GM12878 (cell line): Measurements from ENCODE around the gene ATF2. TPM values are rescaled to one million over a fixed set of nuclear protein-coding genes. Genes with fewer than 3 reads are reported as not detected.
A peak's percentile ranks its signal among the peaks of the same experiment; 100 is the strongest.
"Not testable (repeated sequence)": the region's sequence is repeated elsewhere in the genome, so short reads cannot be mapped to it uniquely, and the experiment has no call there.

ENCODE experiments used
- ATAC-seq: fragments of 200-7000 bp; cut with Tn5 transposase; 3 replicates; pipeline ENCODE4 v1.9.1; 2020; ENCODE audit warnings: mild to moderate bottlenecking, moderate library complexity
- BruUV-seq: library from RNA; stranded (reverse); fragments of 400-500 nt; replicated peaks from 2 replicates; lab custom pipeline; 2021; lab: Mats Ljungman, UMichigan
- CTCF ChIA-PET: fragments of 300-600 bp; sonication (Branson Sonifier 250); formaldehyde crosslinking; extraction: SDS; loops from one replicate; lab custom pipeline; 2021; ENCODE audit warnings: inconsistent platforms; lab: Yijun Ruan, JAX
- POLR2A ChIA-PET: fragments of 350-600 bp; formaldehyde crosslinking; extraction: SDS; loops from one replicate; lab custom pipeline; 2021; ENCODE audit warnings: inconsistent platforms; lab: Charles Lee
- RAD21 ChIA-PET: fragments of 300-600 bp; sonication (Branson Sonifier 250); formaldehyde crosslinking; loops from one replicate; lab custom pipeline; 2023; ENCODE audit warnings: antibody characterized with exemption; ENCODE audit not compliant: unreplicated experiment; lab: Charles Lee
- SMC1A ChIA-PET: fragments of 300-600 bp; sonication (Branson Sonifier 250); formaldehyde crosslinking; loops from one replicate; lab custom pipeline; 2023; ENCODE audit not compliant: unreplicated experiment, uncharacterized antibody; lab: Charles Lee
- DNase-seq: peaks from one replicate; pipeline ENCODE4 v3.0.0-alpha.2; 2011; ENCODE audit warnings: low read depth, low spot score
- FAIRE-seq: peaks from 3 replicates; lab custom pipeline; 2011; peaks lifted over from hg19 to GRCh38; lab: Jason Lieb, UNC
- H2AFZ ChIP-seq: 2 replicates; pipeline ENCODE4 v1.6.0; 2011; ENCODE audit warnings: low read depth, low read length, control low read depth; ENCODE audit not compliant: control insufficient read depth
- H3K27ac ChIP-seq: 2 replicates; pipeline ENCODE4 v1.5.1; 2011; ENCODE audit warnings: control low read depth; ENCODE audit not compliant: control insufficient read depth, insufficient read depth
- H3K27me3 ChIP-seq, 2 experiments: replicated peaks in 1 of 2; 2 replicates each; pipeline versions ENCODE4 v1.6.0 to v1.6.1; 2011; ENCODE audit warnings: low read length in 1 of 2; ENCODE audit not compliant: control insufficient read depth in 2 of 2, insufficient read depth in 2 of 2
- H3K36me3 ChIP-seq, 2 experiments: 2 replicates each; pipeline ENCODE4 v1.5.1; 2011; ENCODE audit warnings: low read length in 1 of 2; ENCODE audit not compliant: control insufficient read depth in 2 of 2, insufficient read depth in 2 of 2
- H3K4me1 ChIP-seq: 2 replicates; pipeline ENCODE4 v1.6.1; 2011; ENCODE audit warnings: mild to moderate bottlenecking, low read length, moderate library complexity, mixed read lengths; ENCODE audit not compliant: control insufficient read depth, insufficient read depth
- H3K4me2 ChIP-seq: 2 replicates; pipeline ENCODE4 v1.6.0; 2011; ENCODE audit warnings: control low read depth; ENCODE audit not compliant: control insufficient read depth, insufficient read depth
- H3K4me3 ChIP-seq: fragments of 200-600 bp; sonication (generic); 2 replicates; pipeline ENCODE4 v1.5.1; 2016
- H3K79me2 ChIP-seq: 2 replicates; pipeline ENCODE4 v1.6.0; 2011; ENCODE audit warnings: low read length; ENCODE audit not compliant: control insufficient read depth, insufficient read depth
- H3K9ac ChIP-seq: 2 replicates; pipeline ENCODE4 v1.8.0; 2011; ENCODE audit warnings: low read length, control low read depth, mixed read lengths; ENCODE audit not compliant: control insufficient read depth, insufficient read depth
- H3K9me3 ChIP-seq: replicated peaks from 3 replicates; pipeline ENCODE4 v1.5.1; 2011; ENCODE audit warnings: mild to moderate bottlenecking, low read length; ENCODE audit not compliant: control insufficient read depth, insufficient read depth
- H4K20me1 ChIP-seq: 2 replicates; pipeline ENCODE4 v1.6.0; 2011; ENCODE audit not compliant: control insufficient read depth, insufficient read depth
- CREM ChIP-seq: IDR thresholded peaks from 2 replicates; pipeline ENCODE4 v1.6.1; 2014; ENCODE audit warnings: antibody characterized with exemption, low read depth
- HCFC1 ChIP-seq: fragments of 150-350 bp; IDR thresholded peaks from 2 replicates; pipeline ENCODE4 v1.6.1; 2014; ENCODE audit warnings: low read length
- NFYA ChIP-seq: IDR thresholded peaks from 2 replicates; pipeline ENCODE4 v1.6.1; 2011; ENCODE audit warnings: low read depth, mild to moderate bottlenecking, low read length, improper control_type of control experiment, borderline replicate concordance
- RAD21 ChIP-seq: IDR thresholded peaks from 2 replicates; pipeline ENCODE4 v1.6.1; 2011; ENCODE audit warnings: mild to moderate bottlenecking, low read depth, low read length, moderate library complexity; ENCODE audit not compliant: insufficient read depth
- RUNX3 ChIP-seq: IDR thresholded peaks from 2 replicates; pipeline ENCODE4 v1.6.1; 2012; ENCODE audit warnings: low read length, inconsistent platforms
- ZBED1 ChIP-seq: IDR thresholded peaks from 2 replicates; pipeline ENCODE4 v1.6.1; 2016; ENCODE audit warnings: borderline replicate concordance
- WGBS: methylation state at CpG from one replicate; pipeline ENCODE4 v1.1.6; 2016; ENCODE audit warnings: low lambda C conversion rate; ENCODE audit not compliant: insufficient replicate concordance, insufficient coverage; ENCODE audit errors: missing lambda C conversion rate; 5-methylcytosine and 5-hydroxymethylcytosine counted together
- in situ Hi-C: fragments of 300-500 bp; cut with MboI; formaldehyde crosslinking; loops from 9 replicates; pipeline ENCODE4 v1.14.3; 2018; ENCODE audit warnings: mixed read lengths
- intact Hi-C: fragments of 100-400 bp; cut with micrococcal nuclease; formaldehyde crosslinking; loops from one replicate; pipeline ENCODE4 v1.14.2; 2022; ENCODE audit not compliant: unreplicated experiment
- polyA plus RNA-seq, 11 experiments: library from polyadenylated mRNA; depleted of rRNA in 4 of 11; unstranded in 6 of 11; stranded (reverse) in 5 of 11; fragments of >200 nt; fragmentation: Nextera tagmentation in 4 of 11; fragmentation: Illumina TruSeq in 1 of 11; extraction: Ambion mirVana in 4 of 11; extraction: Trizol in 1 of 11; gene quantifications; 1 replicate in 1 of 11; 2 replicates in 10 of 11; pipeline versions ENCODE4 v1.2.1 to v1.2.3, GENCODE V29; 2011 to 2016; ENCODE audit warnings: inconsistent platforms in 2 of 11, missing spikeins in 2 of 11, low read depth in 1 of 11
- total RNA-seq, 4 experiments: library from RNA; depleted of rRNA in 3 of 4; stranded (reverse); fragments of >200 nt in 3 of 4; fragmentation: Illumina TruSeq in 1 of 4; extraction: Trizol in 1 of 4; gene quantifications; 2 replicates each; pipeline versions ENCODE4 v1.2.1 to v1.2.3, GENCODE V29; 2013 to 2021
- TF ChIP-seq, protein P1 (sequence below): fragments of 450-650 bp; IDR thresholded peaks from 2 replicates; pipeline ENCODE4 v1.6.1; 2017; ENCODE audit warnings: mild to moderate bottlenecking, moderate library complexity
- TF ChIP-seq, protein P2 (sequence below): IDR thresholded peaks from 2 replicates; pipeline ENCODE4 v1.6.1; 2011; ENCODE audit warnings: mild to moderate bottlenecking, low read depth, low read length, moderate library complexity; ENCODE audit not compliant: insufficient replicate concordance

Gene ATF2
- total and polyA plus RNA-seq, 10 of the 15 experiments (the other 5 are each of a cell fraction or from before 2014, with no cell fraction given), result 10.3 to 78.0 (median 36.0) TPM

DNA sequence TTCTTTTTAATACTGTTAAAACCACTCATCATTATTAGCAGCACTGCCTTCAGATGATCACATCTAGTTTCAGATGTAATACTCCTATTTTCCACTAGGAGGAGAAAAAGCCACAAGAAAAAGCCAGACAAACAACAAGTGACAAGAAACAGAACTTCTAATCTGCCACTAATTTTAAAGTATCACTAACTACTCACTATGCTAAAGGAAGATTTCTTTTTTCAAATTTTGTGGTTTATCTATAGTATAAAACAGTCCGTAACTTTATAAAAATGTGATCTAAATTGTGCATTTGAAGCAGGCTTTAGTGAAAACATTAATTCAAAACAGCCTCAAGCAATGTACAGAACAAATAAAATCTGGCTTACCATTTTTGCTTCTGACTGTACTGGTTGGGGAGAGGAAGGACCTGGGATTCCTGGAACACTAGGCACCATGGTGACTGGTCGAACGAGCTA, 56.8 kb downstream of the ATF2 start (continued):
- TF ChIP-seq, protein P1, sequence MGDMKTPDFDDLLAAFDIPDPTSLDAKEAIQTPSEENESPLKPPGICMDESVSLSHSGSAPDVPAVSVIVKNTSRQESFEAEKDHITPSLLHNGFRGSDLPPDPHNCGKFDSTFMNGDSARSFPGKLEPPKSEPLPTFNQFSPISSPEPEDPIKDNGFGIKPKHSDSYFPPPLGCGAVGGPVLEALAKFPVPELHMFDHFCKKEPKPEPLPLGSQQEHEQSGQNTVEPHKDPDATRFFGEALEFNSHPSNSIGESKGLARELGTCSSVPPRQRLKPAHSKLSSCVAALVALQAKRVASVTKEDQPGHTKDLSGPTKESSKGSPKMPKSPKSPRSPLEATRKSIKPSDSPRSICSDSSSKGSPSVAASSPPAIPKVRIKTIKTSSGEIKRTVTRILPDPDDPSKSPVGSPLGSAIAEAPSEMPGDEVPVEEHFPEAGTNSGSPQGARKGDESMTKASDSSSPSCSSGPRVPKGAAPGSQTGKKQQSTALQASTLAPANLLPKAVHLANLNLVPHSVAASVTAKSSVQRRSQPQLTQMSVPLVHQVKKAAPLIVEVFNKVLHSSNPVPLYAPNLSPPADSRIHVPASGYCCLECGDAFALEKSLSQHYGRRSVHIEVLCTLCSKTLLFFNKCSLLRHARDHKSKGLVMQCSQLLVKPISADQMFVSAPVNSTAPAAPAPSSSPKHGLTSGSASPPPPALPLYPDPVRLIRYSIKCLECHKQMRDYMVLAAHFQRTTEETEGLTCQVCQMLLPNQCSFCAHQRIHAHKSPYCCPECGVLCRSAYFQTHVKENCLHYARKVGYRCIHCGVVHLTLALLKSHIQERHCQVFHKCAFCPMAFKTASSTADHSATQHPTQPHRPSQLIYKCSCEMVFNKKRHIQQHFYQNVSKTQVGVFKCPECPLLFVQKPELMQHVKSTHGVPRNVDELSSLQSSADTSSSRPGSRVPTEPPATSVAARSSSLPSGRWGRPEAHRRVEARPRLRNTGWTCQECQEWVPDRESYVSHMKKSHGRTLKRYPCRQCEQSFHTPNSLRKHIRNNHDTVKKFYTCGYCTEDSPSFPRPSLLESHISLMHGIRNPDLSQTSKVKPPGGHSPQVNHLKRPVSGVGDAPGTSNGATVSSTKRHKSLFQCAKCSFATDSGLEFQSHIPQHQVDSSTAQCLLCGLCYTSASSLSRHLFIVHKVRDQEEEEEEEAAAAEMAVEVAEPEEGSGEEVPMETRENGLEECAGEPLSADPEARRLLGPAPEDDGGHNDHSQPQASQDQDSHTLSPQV, result 0 out of 2 replicates have a peak, but pooled peaks have one; percentile 13
- TF ChIP-seq RUNX3 (peak; percentile 74), CREM (no peak), NFYA (no peak), RAD21 (peak; percentile 81), HCFC1 (no peak), ZBED1 (no peak)
- TF ChIP-seq, protein P2, sequence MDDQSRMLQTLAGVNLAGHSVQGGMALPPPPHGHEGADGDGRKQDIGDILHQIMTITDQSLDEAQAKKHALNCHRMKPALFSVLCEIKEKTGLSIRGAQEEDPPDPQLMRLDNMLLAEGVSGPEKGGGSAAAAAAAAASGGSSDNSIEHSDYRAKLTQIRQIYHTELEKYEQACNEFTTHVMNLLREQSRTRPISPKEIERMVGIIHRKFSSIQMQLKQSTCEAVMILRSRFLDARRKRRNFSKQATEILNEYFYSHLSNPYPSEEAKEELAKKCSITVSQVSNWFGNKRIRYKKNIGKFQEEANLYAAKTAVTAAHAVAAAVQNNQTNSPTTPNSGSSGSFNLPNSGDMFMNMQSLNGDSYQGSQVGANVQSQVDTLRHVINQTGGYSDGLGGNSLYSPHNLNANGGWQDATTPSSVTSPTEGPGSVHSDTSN, result no peak

DNA sequence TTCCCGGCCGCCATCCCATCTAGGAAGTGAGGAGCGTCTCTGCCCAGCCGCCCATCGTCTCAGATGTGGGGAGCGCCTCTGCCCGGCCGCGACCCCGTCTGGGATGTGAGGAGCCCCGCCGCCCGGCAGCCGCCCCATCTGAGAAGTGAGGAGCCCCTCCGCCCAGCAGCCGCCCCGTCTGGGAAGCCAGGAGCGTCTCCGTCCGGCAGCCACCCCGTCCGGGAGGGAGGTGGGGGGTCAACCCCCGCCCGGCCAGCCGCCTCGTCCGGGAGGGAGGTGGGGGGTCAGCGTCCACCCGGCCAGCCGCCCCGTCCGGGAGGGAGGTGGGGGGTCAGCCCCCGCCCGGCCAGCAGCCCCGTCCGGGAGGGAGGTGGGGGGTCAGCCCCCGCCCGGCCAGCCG, 59.9 kb downstream of the ATF2 start:
- H3K27me3 ChIP-seq, POLR2A ChIA-PET, RAD21 ChIA-PET, H3K4me1 ChIP-seq, BruUV-seq, in situ Hi-C loops, H3K9ac ChIP-seq, intact Hi-C loops, H3K79me2 ChIP-seq, H3K27ac ChIP-seq, DNase-seq, H3K4me3 ChIP-seq, H2AFZ ChIP-seq, FAIRE-seq, H3K9me3 ChIP-seq, H4K20me1 ChIP-seq, H3K4me2 ChIP-seq, CTCF ChIA-PET, SMC1A ChIA-PET, ATAC-seq: not testable (repeated sequence)
- 100% methylated on average over 5 of the region's 39 CpGs for WGBS
- peaks cover 0 to 11% of the 10 kb centered on the region in 2 experiments; a peak in 1 of 4 replicates for H3K36me3 ChIP-seq
